GM12878 (cell line): ENCODE data around the gene HOXD12. TPM values are rescaled to one million over a fixed set of nuclear protein-coding genes. Genes with fewer than 3 reads are reported as not detected.
A peak's percentile ranks its signal among the peaks of the same experiment; 100 is the strongest.

ENCODE experiments used
- ATAC-seq: fragments of 200-7000 bp; cut with Tn5 transposase; 3 replicates; pipeline ENCODE4 v1.9.1; 2020; ENCODE audit warnings: mild to moderate bottlenecking, moderate library complexity
- BruUV-seq: library from RNA; stranded (reverse); fragments of 400-500 nt; replicated peaks from 2 replicates; lab custom pipeline; 2021; lab: Mats Ljungman, UMichigan
- CTCF ChIA-PET: fragments of 300-600 bp; sonication (Branson Sonifier 250); formaldehyde crosslinking; extraction: SDS; loops from one replicate; lab custom pipeline; 2021; ENCODE audit warnings: inconsistent platforms; lab: Yijun Ruan, JAX
- POLR2A ChIA-PET: fragments of 350-600 bp; formaldehyde crosslinking; extraction: SDS; loops from one replicate; lab custom pipeline; 2021; ENCODE audit warnings: inconsistent platforms; lab: Charles Lee
- RAD21 ChIA-PET: fragments of 300-600 bp; sonication (Branson Sonifier 250); formaldehyde crosslinking; loops from one replicate; lab custom pipeline; 2023; ENCODE audit warnings: antibody characterized with exemption; ENCODE audit not compliant: unreplicated experiment; lab: Charles Lee
- SMC1A ChIA-PET: fragments of 300-600 bp; sonication (Branson Sonifier 250); formaldehyde crosslinking; loops from one replicate; lab custom pipeline; 2023; ENCODE audit not compliant: unreplicated experiment, uncharacterized antibody; lab: Charles Lee
- DNase-seq: peaks from one replicate; pipeline ENCODE4 v3.0.0-alpha.2; 2011; ENCODE audit warnings: low read depth, low spot score
- FAIRE-seq: peaks from 3 replicates; lab custom pipeline; 2011; peaks lifted over from hg19 to GRCh38; lab: Jason Lieb, UNC
- H2AFZ ChIP-seq: 2 replicates; pipeline ENCODE4 v1.6.0; 2011; ENCODE audit warnings: low read depth, low read length, control low read depth; ENCODE audit not compliant: control insufficient read depth
- H3K27ac ChIP-seq: 2 replicates; pipeline ENCODE4 v1.5.1; 2011; ENCODE audit warnings: control low read depth; ENCODE audit not compliant: control insufficient read depth, insufficient read depth
- H3K27me3 ChIP-seq, 2 experiments: replicated peaks in 1 of 2; 2 replicates each; pipeline versions ENCODE4 v1.6.0 to v1.6.1; 2011; ENCODE audit warnings: low read length in 1 of 2; ENCODE audit not compliant: control insufficient read depth in 2 of 2, insufficient read depth in 2 of 2
- H3K36me3 ChIP-seq, 2 experiments: 2 replicates each; pipeline ENCODE4 v1.5.1; 2011; ENCODE audit warnings: low read length in 1 of 2; ENCODE audit not compliant: control insufficient read depth in 2 of 2, insufficient read depth in 2 of 2
- H3K4me1 ChIP-seq: 2 replicates; pipeline ENCODE4 v1.6.1; 2011; ENCODE audit warnings: mild to moderate bottlenecking, low read length, moderate library complexity, mixed read lengths; ENCODE audit not compliant: control insufficient read depth, insufficient read depth
- H3K4me2 ChIP-seq: 2 replicates; pipeline ENCODE4 v1.6.0; 2011; ENCODE audit warnings: control low read depth; ENCODE audit not compliant: control insufficient read depth, insufficient read depth
- H3K4me3 ChIP-seq: fragments of 200-600 bp; sonication (generic); 2 replicates; pipeline ENCODE4 v1.5.1; 2016
- H3K79me2 ChIP-seq: 2 replicates; pipeline ENCODE4 v1.6.0; 2011; ENCODE audit warnings: low read length; ENCODE audit not compliant: control insufficient read depth, insufficient read depth
- H3K9ac ChIP-seq: 2 replicates; pipeline ENCODE4 v1.8.0; 2011; ENCODE audit warnings: low read length, control low read depth, mixed read lengths; ENCODE audit not compliant: control insufficient read depth, insufficient read depth
- H3K9me3 ChIP-seq: replicated peaks from 3 replicates; pipeline ENCODE4 v1.5.1; 2011; ENCODE audit warnings: mild to moderate bottlenecking, low read length; ENCODE audit not compliant: control insufficient read depth, insufficient read depth
- H4K20me1 ChIP-seq: 2 replicates; pipeline ENCODE4 v1.6.0; 2011; ENCODE audit not compliant: control insufficient read depth, insufficient read depth
- CBX3 ChIP-seq: fragments of 200-600 bp; sonication (generic); IDR thresholded peaks from 2 replicates; pipeline ENCODE4 v1.6.1; 2016; ENCODE audit warnings: low read depth, borderline replicate concordance
- EP300 ChIP-seq, 2 experiments: fragments of 150-350 bp in 1 of 2; IDR thresholded peaks; 2 replicates each; pipeline ENCODE4 v1.6.1; 2011 to 2012; ENCODE audit warnings: low read depth in 2 of 2, low read length in 2 of 2, borderline replicate concordance in 1 of 2, improper control_type of control experiment in 1 of 2, inconsistent platforms in 1 of 2; ENCODE audit not compliant: control insufficient read depth in 1 of 2
- ESRRA ChIP-seq: IDR thresholded peaks from 2 replicates; pipeline ENCODE4 v1.6.1; 2012; ENCODE audit warnings: mild to moderate bottlenecking, low read length, improper control_type of control experiment
- ETV6 ChIP-seq, 2 experiments: fragments of 450-650 bp in 1 of 2; IDR thresholded peaks in 1 of 2; conservative IDR thresholded peaks in 1 of 2; 2 replicates each; pipeline ENCODE4 v1.6.1; 2014; ENCODE audit warnings: antibody characterized with exemption in 1 of 2, borderline replicate concordance in 1 of 2, low read depth in 1 of 2, mild to moderate bottlenecking in 1 of 2, moderate library complexity in 1 of 2
- IRF5 ChIP-seq: fragments of 450-650 bp; IDR thresholded peaks from 2 replicates; pipeline ENCODE4 v1.6.1; 2017; ENCODE audit warnings: borderline replicate concordance
- KDM1A ChIP-seq: fragments of 200-600 bp; sonication (generic); IDR thresholded peaks from 2 replicates; pipeline ENCODE4 v1.6.1; 2016; ENCODE audit warnings: borderline replicate concordance
- NBN ChIP-seq: fragments of 450-650 bp; IDR thresholded peaks from 2 replicates; pipeline ENCODE4 v1.6.1; 2016
- NFYA ChIP-seq: IDR thresholded peaks from 2 replicates; pipeline ENCODE4 v1.6.1; 2011; ENCODE audit warnings: low read depth, mild to moderate bottlenecking, low read length, improper control_type of control experiment, borderline replicate concordance
- NR2C2 ChIP-seq: IDR thresholded peaks from 2 replicates; pipeline ENCODE4 v1.6.1; 2011; ENCODE audit warnings: borderline replicate concordance, low read depth; ENCODE audit not compliant: control insufficient read depth, insufficient read length
- PBX3 ChIP-seq: IDR thresholded peaks from 2 replicates; pipeline ENCODE4 v1.6.1; 2011; ENCODE audit warnings: mild to moderate bottlenecking, low read depth, low read length, moderate library complexity; ENCODE audit not compliant: insufficient replicate concordance
- RCOR1 ChIP-seq: conservative IDR thresholded peaks from 2 replicates; pipeline ENCODE4 v1.6.1; 2012; ENCODE audit warnings: low read depth, low read length, improper control_type of control experiment
- RUNX3 ChIP-seq: IDR thresholded peaks from 2 replicates; pipeline ENCODE4 v1.6.1; 2012; ENCODE audit warnings: low read length, inconsistent platforms
- SMAD1 ChIP-seq: fragments of 450-650 bp; IDR thresholded peaks from 2 replicates; pipeline ENCODE4 v1.6.1; 2018; ENCODE audit warnings: mild to moderate bottlenecking, low read depth; ENCODE audit not compliant: partially characterized antibody
- WRNIP1 ChIP-seq: IDR thresholded peaks from 2 replicates; pipeline ENCODE4 v1.6.1; 2011; ENCODE audit warnings: low read depth, low read length, improper control_type of control experiment, borderline replicate concordance
- ZNF207 ChIP-seq: fragments of 450-650 bp; IDR thresholded peaks from 2 replicates; pipeline ENCODE4 v1.6.1; 2014; ENCODE audit warnings: antibody characterized with exemption, mild to moderate bottlenecking, borderline replicate concordance
- ZNF622 ChIP-seq: fragments of 450-650 bp; IDR thresholded peaks from 2 replicates; pipeline ENCODE4 v1.6.1; 2017; ENCODE audit warnings: mild to moderate bottlenecking, inconsistent platforms
- WGBS: methylation state at CpG from one replicate; pipeline ENCODE4 v1.1.6; 2016; ENCODE audit warnings: low lambda C conversion rate; ENCODE audit not compliant: insufficient replicate concordance, insufficient coverage; ENCODE audit errors: missing lambda C conversion rate; 5-methylcytosine and 5-hydroxymethylcytosine counted together
- in situ Hi-C: fragments of 300-500 bp; cut with MboI; formaldehyde crosslinking; loops from 9 replicates; pipeline ENCODE4 v1.14.3; 2018; ENCODE audit warnings: mixed read lengths
- intact Hi-C: fragments of 100-400 bp; cut with micrococcal nuclease; formaldehyde crosslinking; loops from one replicate; pipeline ENCODE4 v1.14.2; 2022; ENCODE audit not compliant: unreplicated experiment
- polyA plus RNA-seq, 11 experiments: library from polyadenylated mRNA; depleted of rRNA in 4 of 11; unstranded in 6 of 11; stranded (reverse) in 5 of 11; fragments of >200 nt; fragmentation: Nextera tagmentation in 4 of 11; fragmentation: Illumina TruSeq in 1 of 11; extraction: Ambion mirVana in 4 of 11; extraction: Trizol in 1 of 11; gene quantifications; 1 replicate in 1 of 11; 2 replicates in 10 of 11; pipeline versions ENCODE4 v1.2.1 to v1.2.3, GENCODE V29; 2011 to 2016; ENCODE audit warnings: inconsistent platforms in 2 of 11, missing spikeins in 2 of 11, low read depth in 1 of 11
- total RNA-seq, 4 experiments: library from RNA; depleted of rRNA in 3 of 4; stranded (reverse); fragments of >200 nt in 3 of 4; fragmentation: Illumina TruSeq in 1 of 4; extraction: Trizol in 1 of 4; gene quantifications; 2 replicates each; pipeline versions ENCODE4 v1.2.1 to v1.2.3, GENCODE V29; 2013 to 2021

HOXD12 gene
- total and polyA plus RNA-seq, 10 of the 15 experiments (the other 5 are each of a cell fraction or from before 2014, with no cell fraction given) = not detected

- TF ChIP-seq KDM1A (no peak), ZNF207 (no peak), RUNX3 (no peak)
- TF ChIP-seq, all 136 proteins: peak for 0
Measured at GRCh38 chr2:176105078-176105729, 5.6 kb downstream of the HOXD12 start (continued).

GRCh38 chr2:176105730-176106580 lies 6.4 kb downstream of the HOXD12 start:
- Histone ChIP-seq H3K79me2 (no peaks in the 10 kb centered on the region), H3K27me3 (peaks cover 14 to 34% of the 10 kb centered on the region in 2 experiments), H3K36me3 (no peaks in the 10 kb centered on the region), H3K4me3 (no peak overlapping the region), H3K4me2 (peak overlapping the region; percentile 17; the same call in 1 of the 2 replicates), H3K4me1 (no peaks in the 10 kb centered on the region), H3K9me3 (peaks cover 3% of the 10 kb centered on the region; the same call in 1 of the 3 replicates), H3K9ac (no peak overlapping the region), H3K27ac (no peak overlapping the region), H4K20me1 (no peaks in the 10 kb centered on the region), H2AFZ (no peak overlapping the region)
- FAIRE-seq = no peak
- TF ChIP-seq IRF5 = no peak
- no peak for TF ChIP-seq NR2C2
- TF ChIP-seq WRNIP1 = no peak
- no peak for TF ChIP-seq EP300 (IDR thresholded peaks at IDR 0.05; ENCODE audit: borderline replicate concordance in 1 of 2, control insufficient read depth in 1 of 2, low read depth in 2 of 2, low read length in 2 of 2)
- TF ChIP-seq ZNF622 = no peak
- no peak for TF ChIP-seq PBX3
- no peak for TF ChIP-seq SMAD1
- no peak for TF ChIP-seq ETV6 (conservative IDR thresholded peaks at IDR 0.05 in 1 of 2, IDR thresholded peaks at IDR 0.05 in 1 of 2; ENCODE audit: borderline replicate concordance in 1 of 2, low read depth in 1 of 2)
- no peak for TF ChIP-seq ESRRA
- TF ChIP-seq RCOR1 = no peak
- no peak for TF ChIP-seq NFYA
- no peak for TF ChIP-seq NBN
- no peak for TF ChIP-seq CBX3
- RAD21 ChIA-PET = no interaction called here
- POLR2A ChIA-PET = no interaction called here
- intact Hi-C loops (no loop called here), in situ Hi-C loops (no loop called here)
- no peak for ATAC-seq
- WGBS = 23% methylated on average over 25 of the region's 25 CpGs
- BruUV-seq = no TSS peak
- CTCF ChIA-PET = no interaction called here
- DNase-seq = no peak
- SMC1A ChIA-PET = no interaction called here
